IMR-90 (cell line): ENCODE data around the gene PRSS16. TPM values are rescaled to one million over a fixed set of nuclear protein-coding genes. Genes with fewer than 3 reads are reported as not detected.

Source experiments
- ATAC-seq: fragments of 200-7000 bp; cut with Tn5 transposase; 2 replicates; pipeline ENCODE4 v1.9.1; 2020; ENCODE audit warnings: low read depth, mild to moderate bottlenecking, moderate library complexity
- BruUV-seq: library from RNA; stranded (reverse); fragments of 400-500 nt; replicated peaks from 2 replicates; lab custom pipeline; 2021; lab: Mats Ljungman, UMichigan
- CTCF ChIA-PET: fragments of 300-600 bp; formaldehyde crosslinking; extraction: SDS; loops from one replicate; lab custom pipeline; 2021; ENCODE audit warnings: antibody characterized with exemption; lab: Yijun Ruan, JAX
- POLR2A ChIA-PET: fragments of 300-600 bp; sonication (Branson Sonifier 250); formaldehyde crosslinking; loops from one replicate; lab custom pipeline; 2022; ENCODE audit warnings: antibody characterized with exemption; ENCODE audit not compliant: unreplicated experiment; lab: Charles Lee
- DNase-seq: peaks from one replicate; pipeline ENCODE4 v3.0.0; 2013
- H2AFZ ChIP-seq: replicated peaks from 2 replicates; pipeline ENCODE3; 2013; ENCODE audit warnings: low read length, mild to moderate bottlenecking; ENCODE audit not compliant: poor library complexity
- H2AK5ac ChIP-seq: 2 replicates; pipeline ENCODE4 v1.6.1; 2013; ENCODE audit warnings: low read depth, low read length, inconsistent platforms
- H2AK9ac ChIP-seq: replicated peaks from 2 replicates; pipeline ENCODE3; 2013; ENCODE audit warnings: mild to moderate bottlenecking, low read depth, low read length, moderate library complexity; ENCODE audit not compliant: poor library complexity
- H2BK120ac ChIP-seq: 2 replicates; pipeline ENCODE4 v1.6.1; 2013; ENCODE audit warnings: low read depth, low read length, inconsistent platforms
- H2BK15ac ChIP-seq: 3 replicates; pipeline ENCODE4 v1.6.1; 2013; ENCODE audit warnings: low read depth, low read length, inconsistent platforms
- H2BK20ac ChIP-seq: 2 replicates; pipeline ENCODE4 v1.6.1; 2013; ENCODE audit warnings: low read depth, mild to moderate bottlenecking, inconsistent platforms, low read length, moderate library complexity
- H2BK5ac ChIP-seq: 2 replicates; pipeline ENCODE4 v1.6.1; 2013; ENCODE audit warnings: mild to moderate bottlenecking, low read depth, low read length, inconsistent platforms; ENCODE audit not compliant: poor library complexity, severe bottlenecking
- H3K14ac ChIP-seq: replicated peaks from 2 replicates; pipeline ENCODE4 v1.6.1; 2013; ENCODE audit warnings: low read depth, low read length, inconsistent platforms
- H3K18ac ChIP-seq: 2 replicates; pipeline ENCODE4 v1.6.1; 2013; ENCODE audit warnings: low read depth, low read length, control low read depth
- H3K23ac ChIP-seq: 2 replicates; pipeline ENCODE4 v1.6.1; 2013; ENCODE audit warnings: low read depth, low read length, inconsistent platforms
- H3K27ac ChIP-seq: 2 replicates; pipeline ENCODE4 v1.5.1; 2013; ENCODE audit warnings: mild to moderate bottlenecking, control low read depth, low read length; ENCODE audit not compliant: insufficient read depth
- H3K27me3 ChIP-seq: 2 replicates; pipeline ENCODE4 v1.6.1; 2013; ENCODE audit warnings: low read length; ENCODE audit not compliant: control insufficient read depth, insufficient read depth
- H3K36me3 ChIP-seq: 2 replicates; pipeline ENCODE4 v1.6.1; 2013; ENCODE audit warnings: low read length, mixed read lengths; ENCODE audit not compliant: control insufficient read depth, insufficient read depth
- H3K4ac ChIP-seq: 2 replicates; pipeline ENCODE4 v1.6.1; 2013; ENCODE audit warnings: low read depth, low read length, inconsistent platforms
- H3K4me1 ChIP-seq: 2 replicates; pipeline ENCODE4 v1.6.1; 2013; ENCODE audit warnings: low read length, mixed read lengths; ENCODE audit not compliant: control insufficient read depth, insufficient read depth
- H3K4me2 ChIP-seq: 2 replicates; pipeline ENCODE4 v1.6.1; 2013; ENCODE audit warnings: low read depth, mild to moderate bottlenecking, control low read depth, low read length, moderate library complexity
- H3K4me3 ChIP-seq: 2 replicates; pipeline ENCODE4 v1.5.1; 2013; ENCODE audit warnings: low read depth, mild to moderate bottlenecking, control low read depth, low read length, moderate library complexity; ENCODE audit not compliant: insufficient read depth
- H3K56ac ChIP-seq: 2 replicates; pipeline ENCODE4 v1.6.1; 2013; ENCODE audit warnings: low read length, inconsistent platforms; ENCODE audit not compliant: insufficient read depth; ENCODE audit errors: extremely low read depth
- H3K79me1 ChIP-seq, 2 experiments: 2 replicates each; pipeline ENCODE4 v1.6.1; 2013; ENCODE audit warnings: low read length in 2 of 2, inconsistent platforms in 1 of 2, low read depth in 1 of 2
- H3K9ac ChIP-seq: 2 replicates; pipeline ENCODE4 v1.6.1; 2013; ENCODE audit warnings: low read depth, low read length, control low read depth
- H3K9me1 ChIP-seq: 2 replicates; pipeline ENCODE4 v1.6.1; 2013; ENCODE audit warnings: low read length, inconsistent platforms; ENCODE audit not compliant: insufficient read depth
- H3K9me3 ChIP-seq: 2 replicates; pipeline ENCODE4 v1.6.1; 2013; ENCODE audit warnings: low read length; ENCODE audit not compliant: control insufficient read depth, insufficient read depth
- H4K20me1 ChIP-seq: 2 replicates; pipeline ENCODE4 v1.6.1; 2013; ENCODE audit warnings: low read length, inconsistent platforms; ENCODE audit not compliant: insufficient read depth
- H4K5ac ChIP-seq: 2 replicates; pipeline ENCODE4 v1.6.1; 2013; ENCODE audit warnings: mild to moderate bottlenecking, low read depth, low read length, control low read depth
- H4K8ac ChIP-seq, 2 experiments: 2 replicates each; pipeline ENCODE4 v1.6.1; 2013; ENCODE audit warnings: low read depth in 2 of 2, low read length in 2 of 2, control low read depth in 1 of 2, inconsistent platforms in 1 of 2
- H4K91ac ChIP-seq: 2 replicates; pipeline ENCODE4 v1.6.1; 2013; ENCODE audit warnings: low read depth, low read length, inconsistent platforms; ENCODE audit not compliant: insufficient read depth
- FOS ChIP-seq: fragments of 150-350 bp; IDR thresholded peaks from 2 replicates; pipeline ENCODE4 v1.6.1; 2016; ENCODE audit warnings: low read depth, low read length
- MAFK ChIP-seq: IDR thresholded peaks from 2 replicates; pipeline ENCODE4 v1.6.1; 2012; ENCODE audit warnings: low read depth, low read length, improper control_type of control experiment
- MAZ ChIP-seq: IDR thresholded peaks from 2 replicates; pipeline ENCODE4 v1.6.1; 2012; ENCODE audit warnings: low read depth, mild to moderate bottlenecking, low read length, improper control_type of control experiment, moderate library complexity, borderline replicate concordance
- POLR2A ChIP-seq: IDR thresholded peaks from 2 replicates; pipeline ENCODE4 v1.6.1; 2012; ENCODE audit warnings: mild to moderate bottlenecking, low read depth, low read length
- RCOR1 ChIP-seq: IDR thresholded peaks from 2 replicates; pipeline ENCODE4 v1.6.1; 2012; ENCODE audit warnings: mild to moderate bottlenecking, low read length, improper control_type of control experiment; ENCODE audit not compliant: insufficient replicate concordance
- RFX5 ChIP-seq: IDR thresholded peaks from 2 replicates; pipeline ENCODE4 v1.8.0; 2012; ENCODE audit warnings: low read depth, mild to moderate bottlenecking, low read length, moderate library complexity
- USF2 ChIP-seq: fragments of 150-350 bp; IDR thresholded peaks from 2 replicates; pipeline ENCODE4 v1.6.1; 2017; ENCODE audit warnings: mild to moderate bottlenecking, antibody characterized with exemption, low read length, low read depth
- WGBS, 2 experiments: methylation state at CpG; one replicate each; pipeline versions ENCODE4 v1.1.5 to v1.1.7; 2013; ENCODE audit warnings: missing lambda C conversion rate in 2 of 2; ENCODE audit not compliant: insufficient read length in 1 of 2; ENCODE audit errors: extremely low coverage in 2 of 2; 5-methylcytosine and 5-hydroxymethylcytosine counted together
- dilution Hi-C: fragments of 300-500 bp; cut with HindIII; formaldehyde crosslinking; loops from one replicate; pipeline ENCODE4 v1.14.3; 2018; ENCODE audit warnings: low sequenced_read_pairs; ENCODE audit not compliant: unreplicated experiment
- in situ Hi-C: fragments of 300-500 bp; cut with MboI; formaldehyde crosslinking; loops from 3 replicates; pipeline ENCODE4 v1.14.3; 2019; ENCODE audit warnings: low sequenced_read_pairs, inconsistent platforms, mixed read lengths
- intact Hi-C: fragments of 100-400 bp; cut with micrococcal nuclease; formaldehyde crosslinking; loops from 2 replicates; pipeline ENCODE4 v1.10.0; 2022
- polyA plus RNA-seq, 3 experiments: library from polyadenylated mRNA; depleted of rRNA; stranded (reverse); fragments of >200 nt; gene quantifications; 2 replicates each; pipeline ENCODE4 v1.2.3, GENCODE V29; 2012; ENCODE audit warnings: low replicate concordance in 1 of 3
- total RNA-seq: library from RNA; depleted of rRNA; stranded (reverse); fragments of >200 nt; gene quantifications from 2 replicates; pipeline ENCODE4 v1.2.3, GENCODE V29; 2012
- TF ChIP-seq, protein P1 (sequence below): fragments of 150-350 bp; IDR thresholded peaks from 2 replicates; pipeline ENCODE4 v1.6.1; 2016; ENCODE audit warnings: low read depth, mild to moderate bottlenecking, low read length, moderate library complexity, borderline replicate concordance

The PRSS16 gene
- total and polyA plus RNA-seq, 2 of the 4 experiments (the other 2 are of a cell fraction) = 0.39 TPM; not detected in 1

DNA sequence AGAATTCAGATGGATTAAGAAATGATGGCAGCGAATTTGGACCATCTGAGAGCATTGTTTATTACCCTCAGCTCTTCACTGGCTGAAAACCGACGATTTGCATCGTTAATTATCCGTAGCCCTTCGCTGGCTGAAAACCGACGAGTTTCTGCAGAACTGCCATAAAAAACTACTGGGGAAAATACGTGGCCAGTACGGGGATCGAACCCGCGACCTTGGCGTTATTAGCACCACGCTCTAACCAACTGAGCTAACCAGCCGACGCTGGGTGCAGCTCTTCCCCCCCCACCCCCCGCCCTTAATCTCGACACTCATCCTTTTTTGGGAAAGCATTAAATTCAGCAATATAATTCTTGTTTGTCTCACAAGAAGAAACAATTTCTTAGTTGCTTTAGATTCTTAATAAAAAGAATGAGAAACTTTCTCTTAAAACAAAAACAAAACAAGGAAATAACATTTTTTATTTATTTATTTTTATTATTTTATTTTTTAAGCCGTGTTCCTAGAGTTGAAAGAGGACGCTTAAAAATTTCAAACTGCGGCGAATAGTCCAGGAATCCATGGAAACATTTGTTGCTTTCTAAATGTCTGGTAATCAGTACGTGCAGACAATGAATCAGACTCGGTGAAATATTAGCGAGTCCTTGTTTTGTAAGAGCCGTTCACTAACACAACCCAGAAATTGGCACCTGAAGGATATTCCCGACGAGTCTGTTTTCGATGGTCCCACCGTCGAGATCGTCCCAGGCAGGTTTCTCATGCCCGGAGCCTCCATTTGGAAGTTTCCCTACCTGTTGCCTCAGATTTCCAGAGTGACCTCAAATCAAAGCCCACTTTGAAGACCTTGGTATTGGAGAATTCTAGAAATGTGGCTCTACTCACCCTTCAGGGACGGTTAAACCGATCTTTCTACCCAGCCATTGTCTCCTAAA is 27.8 kb downstream of the PRSS16 start:
- no peak overlapping the region for H2BK120ac ChIP-seq
- H3K4me3 ChIP-seq = no peak overlapping the region
- BruUV-seq = no TSS peak
- H3K4me2 ChIP-seq = 0 out of 2 replicates have a peak overlapping the region, but pooled peaks have one; percentile 29
- H3K79me1 ChIP-seq = no peaks in the 10 kb centered on the region
- no peak overlapping the region for H3K9ac ChIP-seq
- H3K4me1 ChIP-seq = no peaks in the 10 kb centered on the region
- DNase-seq = no peak
- intact Hi-C loops = no loop called here
- H2AFZ ChIP-seq = no peak overlapping the region
- H3K23ac ChIP-seq = no peak overlapping the region
- no peak overlapping the region for H3K14ac ChIP-seq
- 19% methylated on average over 13 of the region's 36 CpGs; no CpG with 5 or more reads in 1 of the 2 experiments for WGBS, 2 experiments
- peaks cover 6% of the 10 kb centered on the region for H3K27me3 ChIP-seq
- TF ChIP-seq MAZ (no peak), RCOR1 (no peak), MAFK (no peak), RFX5 (no peak), USF2 (no peak), FOS (no peak), POLR2A (no peak)
- TF ChIP-seq, protein P1, sequence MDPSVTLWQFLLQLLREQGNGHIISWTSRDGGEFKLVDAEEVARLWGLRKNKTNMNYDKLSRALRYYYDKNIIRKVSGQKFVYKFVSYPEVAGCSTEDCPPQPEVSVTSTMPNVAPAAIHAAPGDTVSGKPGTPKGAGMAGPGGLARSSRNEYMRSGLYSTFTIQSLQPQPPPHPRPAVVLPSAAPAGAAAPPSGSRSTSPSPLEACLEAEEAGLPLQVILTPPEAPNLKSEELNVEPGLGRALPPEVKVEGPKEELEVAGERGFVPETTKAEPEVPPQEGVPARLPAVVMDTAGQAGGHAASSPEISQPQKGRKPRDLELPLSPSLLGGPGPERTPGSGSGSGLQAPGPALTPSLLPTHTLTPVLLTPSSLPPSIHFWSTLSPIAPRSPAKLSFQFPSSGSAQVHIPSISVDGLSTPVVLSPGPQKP = no peak
- ATAC-seq = peak; percentile 44; the same call in 1 of the 2 replicates
- H3K18ac ChIP-seq = no peak overlapping the region
- no peak overlapping the region for H3K4ac ChIP-seq
- dilution Hi-C loops = no loop called here
- 0 out of 2 replicates have a peak, but pooled peaks cover 3% of the 10 kb centered on the region for H4K20me1 ChIP-seq
- H2AK9ac ChIP-seq = no peak overlapping the region
- no peak overlapping the region for H4K91ac ChIP-seq
- no peaks in the 10 kb centered on the region for H3K36me3 ChIP-seq
- no peak overlapping the region for H2BK5ac ChIP-seq
- no peak overlapping the region for H2BK15ac ChIP-seq
- in situ Hi-C loops = no loop called here
- H3K9me1 ChIP-seq = no peaks in the 10 kb centered on the region; the same call in 1 of the 2 replicates
- no peak overlapping the region for H3K27ac ChIP-seq
- no peak overlapping the region for H4K5ac ChIP-seq
- ChIA-PET POLR2A (no interaction called here), CTCF (no interaction called here)
- H4K8ac ChIP-seq = no peak overlapping the region
- no peak overlapping the region for H2BK20ac ChIP-seq
- H3K9me3 ChIP-seq = no peaks in the 10 kb centered on the region
- no peak overlapping the region for H2AK5ac ChIP-seq
- no peak overlapping the region for H3K56ac ChIP-seq
